KOPT-K1 (cell line): ENCODE data around the gene MIA2.

ENCODE experiments used
- H3K27ac ChIP-seq: fragments of 200-600 bp; sonication (generic); 2 replicates; pipeline ENCODE4 v1.5.1; 2016; ENCODE audit warnings: antibody characterized with exemption, mild to moderate bottlenecking, low read depth, low read length; ENCODE audit not compliant: poor library complexity, severe bottlenecking
- H3K36me3 ChIP-seq: fragments of 200-600 bp; sonication (generic); 2 replicates; pipeline ENCODE4 v1.5.1; 2017; ENCODE audit warnings: antibody characterized with exemption, mild to moderate bottlenecking, low read length, moderate library complexity; ENCODE audit not compliant: insufficient read depth
- H3K9me3 ChIP-seq: fragments of 200-600 bp; sonication (generic); 2 replicates; pipeline ENCODE4 v1.5.1; 2017; ENCODE audit warnings: antibody characterized with exemption, low read length, mild to moderate bottlenecking; ENCODE audit not compliant: insufficient read depth, poor library complexity, severe bottlenecking

Gene MIA2

DNA sequence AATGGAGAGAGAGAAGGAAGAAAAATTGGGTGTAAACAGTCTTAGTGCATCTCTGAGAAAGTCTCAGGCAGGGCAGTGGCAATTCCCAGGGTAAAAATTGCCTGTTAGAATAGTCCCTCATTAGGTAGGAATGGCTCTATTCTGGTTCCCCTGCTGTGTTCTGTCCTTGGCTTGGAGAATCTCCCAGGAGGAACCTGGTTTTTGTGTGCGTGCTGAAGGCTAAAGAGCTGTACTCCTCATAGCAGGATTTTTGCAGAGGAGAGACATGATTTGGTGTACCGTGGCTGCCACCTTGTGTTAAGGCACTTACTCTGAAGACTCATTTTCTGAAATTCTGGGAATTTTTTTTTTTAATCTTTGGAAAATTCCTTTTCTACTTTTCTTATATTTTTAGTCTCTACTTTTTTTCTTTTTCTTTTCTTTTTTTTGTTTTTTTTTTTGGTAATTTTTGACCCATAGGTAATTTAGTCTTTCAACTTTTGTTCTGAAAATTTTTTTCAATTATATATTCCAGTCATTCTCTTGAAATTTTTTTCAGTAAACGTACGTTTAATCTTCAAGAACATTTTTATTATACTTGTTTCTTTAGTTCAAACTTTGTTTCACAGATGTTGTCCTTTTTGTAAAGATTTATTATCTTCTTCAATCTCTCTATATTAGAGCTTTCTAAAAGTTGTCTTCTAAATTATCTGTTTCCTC, 134.7 kb downstream of the MIA2 start:
- Histone ChIP-seq H3K9me3 (peaks cover 13% of the 10 kb centered on the region), H3K36me3 (no peaks in the 10 kb centered on the region), H3K27ac (no peak overlapping the region)

DNA sequence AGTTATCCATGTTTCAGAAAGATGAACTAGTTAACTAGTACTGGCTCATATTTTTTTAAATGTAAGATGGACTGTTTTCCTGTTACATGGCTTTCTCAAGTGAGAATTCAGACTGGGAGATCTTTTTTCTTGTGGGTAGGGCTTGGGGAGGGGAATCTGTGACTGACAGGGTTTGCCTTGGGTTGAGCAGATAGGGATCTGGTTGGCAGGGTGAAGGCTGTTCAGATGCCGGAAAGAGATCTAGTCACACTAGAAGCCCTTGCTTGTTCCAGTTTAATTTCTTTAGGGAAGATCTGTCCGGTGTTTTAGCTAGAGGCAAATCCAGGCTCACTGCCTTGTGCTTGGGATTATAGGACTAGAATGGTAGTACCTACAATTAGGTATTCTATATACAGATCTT, 135.3 kb downstream of the MIA2 start:
- Histone ChIP-seq H3K36me3 (no peaks in the 10 kb centered on the region), H3K9me3 (peaks cover 13% of the 10 kb centered on the region), H3K27ac (no peak overlapping the region)

DNA sequence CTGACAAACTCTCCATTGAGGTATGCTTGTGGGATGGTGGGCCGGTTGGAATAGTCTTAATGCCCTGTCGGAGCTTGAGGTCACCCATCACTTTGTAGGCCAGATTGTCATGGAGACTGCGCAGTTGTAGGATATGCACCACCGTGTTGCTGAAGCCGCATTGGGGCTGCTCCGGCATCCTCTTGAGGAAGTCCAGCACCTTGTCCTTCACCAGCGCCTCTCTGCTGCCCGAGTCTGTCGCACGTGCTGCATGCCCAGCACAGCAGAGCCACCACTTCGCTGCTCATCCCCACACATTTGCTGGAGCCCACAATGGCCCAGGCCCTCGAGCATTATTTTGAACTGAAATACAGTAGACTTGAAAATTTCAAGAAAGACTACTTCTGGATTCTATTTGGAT, 136.7 kb downstream of the MIA2 start:
- Histone ChIP-seq H3K27ac (no peak overlapping the region), H3K9me3 (peaks cover under 1% of the 10 kb centered on the region), H3K36me3 (no peaks in the 10 kb centered on the region)

DNA sequence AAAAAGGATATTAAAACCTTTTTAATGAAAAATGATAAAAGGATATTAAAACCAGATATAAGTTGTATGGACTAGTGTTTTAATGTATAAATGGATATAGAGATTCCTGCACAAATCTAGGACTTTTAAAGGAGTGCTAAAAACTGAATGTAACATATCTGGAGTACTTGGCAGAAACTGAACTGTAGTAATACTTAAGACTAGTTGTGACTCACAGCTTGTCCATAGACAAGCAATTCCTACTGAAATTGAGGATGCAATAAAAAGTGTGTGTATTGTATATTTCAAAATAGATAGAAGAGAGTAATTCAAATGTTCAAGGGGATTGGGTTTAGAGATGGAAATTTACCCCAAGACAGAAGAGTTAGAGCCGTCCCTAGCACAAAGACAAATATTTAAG, 138.9 kb downstream of the MIA2 start:
- Histone ChIP-seq H3K36me3 (no peaks in the 10 kb centered on the region), H3K9me3 (no peaks in the 10 kb centered on the region), H3K27ac (no peak overlapping the region)

DNA sequence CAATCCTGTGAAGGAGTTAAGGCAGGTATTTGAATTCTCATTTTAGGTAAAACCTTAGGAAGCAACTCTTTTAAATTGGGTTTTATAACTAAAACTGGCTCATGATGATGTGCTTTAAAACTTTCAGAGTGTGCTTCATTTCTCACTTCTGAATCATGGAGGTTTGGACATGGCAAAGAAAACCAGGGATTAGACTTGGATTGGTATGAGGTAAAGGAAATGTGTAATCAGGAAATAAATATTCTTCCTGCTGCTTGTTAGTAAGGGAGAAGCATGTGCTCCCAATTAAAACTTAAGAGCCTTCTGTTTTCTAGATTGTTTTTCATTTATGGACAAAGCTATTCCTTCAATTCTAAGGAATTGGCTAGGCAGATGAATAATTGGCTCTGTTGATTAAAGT, 141.1 kb downstream of the MIA2 start:
- Histone ChIP-seq H3K27ac (no peak overlapping the region), H3K9me3 (no peaks in the 10 kb centered on the region)

DNA sequence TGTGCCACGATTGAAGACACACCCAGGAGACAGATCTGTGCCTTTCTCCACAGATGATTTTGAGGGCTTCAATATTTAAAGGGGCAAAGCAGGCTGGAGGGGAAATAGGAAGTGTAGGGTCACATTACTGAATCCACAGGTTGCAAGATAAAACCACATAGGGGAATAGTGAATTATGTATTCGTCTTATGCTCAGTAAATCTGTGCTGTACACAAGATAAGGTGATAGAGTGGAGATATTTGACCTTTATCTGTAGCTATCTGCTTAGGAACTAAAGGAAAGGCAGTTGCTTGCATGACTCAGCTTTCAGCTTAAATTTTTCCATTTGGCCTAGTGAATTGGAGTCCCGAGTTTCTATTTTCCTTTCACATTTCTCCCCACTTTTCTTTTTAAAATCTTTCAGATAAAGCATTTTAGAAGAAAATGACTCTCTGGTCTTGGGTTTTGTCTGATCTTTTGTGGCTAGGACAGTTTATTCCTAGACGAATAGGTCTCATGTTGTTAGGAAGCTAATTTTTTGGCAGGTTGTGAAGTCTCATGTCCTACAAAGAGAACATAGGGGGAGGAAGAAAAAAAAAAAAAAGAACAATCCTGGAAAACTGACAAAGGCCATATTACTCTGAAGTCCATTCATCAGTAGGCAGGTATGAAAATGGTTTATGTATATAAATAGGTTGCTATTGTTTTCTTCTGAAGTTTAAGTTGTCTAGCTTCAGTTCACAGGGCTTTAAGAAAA, 143.1 kb downstream of the MIA2 start:
- no peaks in the 10 kb centered on the region for H3K36me3 ChIP-seq
- no peak overlapping the region for H3K27ac ChIP-seq
- no peaks in the 10 kb centered on the region for H3K9me3 ChIP-seq

More for the DNA sequence above, 141.1 kb downstream of the MIA2 start:
- H3K36me3 ChIP-seq, result no peaks in the 10 kb centered on the region

DNA sequence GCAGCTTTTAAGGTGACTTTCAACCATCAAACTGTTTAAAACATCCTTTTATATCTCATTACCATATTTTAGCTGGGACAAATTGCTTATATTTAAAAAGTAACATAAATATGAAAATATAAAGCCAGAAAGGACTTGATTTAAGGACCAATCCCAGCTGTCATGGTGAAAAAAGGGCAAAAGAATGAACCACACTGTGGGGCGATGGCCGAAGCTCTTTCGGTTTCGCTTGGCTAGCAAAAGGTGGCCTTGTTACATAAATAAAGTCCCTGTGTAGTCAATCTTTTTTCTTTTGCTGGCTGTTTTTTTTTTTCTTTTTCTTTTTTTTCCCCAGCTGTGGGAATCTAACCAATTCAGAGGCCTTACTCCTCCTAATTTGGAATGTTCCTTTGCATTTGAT, 147.7 kb downstream of the MIA2 start:
- H3K9me3 ChIP-seq, result no peaks in the 10 kb centered on the region
- no peaks in the 10 kb centered on the region for H3K36me3 ChIP-seq
- no peak overlapping the region for H3K27ac ChIP-seq

DNA sequence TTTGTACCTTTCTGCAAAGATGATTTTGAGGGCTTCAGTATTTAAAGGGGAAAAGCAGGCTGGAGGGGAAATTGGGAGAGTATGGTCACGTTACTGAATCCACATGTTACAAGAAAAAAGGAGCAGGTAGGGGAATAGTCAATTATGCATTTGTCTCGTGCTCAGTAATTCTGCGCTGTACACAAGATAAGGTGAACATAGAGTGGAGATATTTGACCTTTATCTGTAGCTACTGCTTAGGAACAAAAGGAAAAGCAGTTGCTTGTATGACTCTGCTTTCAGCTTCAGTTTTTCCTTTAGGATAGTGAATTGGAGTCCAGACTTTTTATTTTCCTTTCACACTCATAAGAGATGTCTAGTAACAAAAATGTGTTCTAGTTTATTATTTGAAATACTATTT, 148.7 kb downstream of the MIA2 start:
- Histone ChIP-seq H3K36me3 (no peaks in the 10 kb centered on the region), H3K27ac (no peak overlapping the region), H3K9me3 (no peaks in the 10 kb centered on the region)

DNA sequence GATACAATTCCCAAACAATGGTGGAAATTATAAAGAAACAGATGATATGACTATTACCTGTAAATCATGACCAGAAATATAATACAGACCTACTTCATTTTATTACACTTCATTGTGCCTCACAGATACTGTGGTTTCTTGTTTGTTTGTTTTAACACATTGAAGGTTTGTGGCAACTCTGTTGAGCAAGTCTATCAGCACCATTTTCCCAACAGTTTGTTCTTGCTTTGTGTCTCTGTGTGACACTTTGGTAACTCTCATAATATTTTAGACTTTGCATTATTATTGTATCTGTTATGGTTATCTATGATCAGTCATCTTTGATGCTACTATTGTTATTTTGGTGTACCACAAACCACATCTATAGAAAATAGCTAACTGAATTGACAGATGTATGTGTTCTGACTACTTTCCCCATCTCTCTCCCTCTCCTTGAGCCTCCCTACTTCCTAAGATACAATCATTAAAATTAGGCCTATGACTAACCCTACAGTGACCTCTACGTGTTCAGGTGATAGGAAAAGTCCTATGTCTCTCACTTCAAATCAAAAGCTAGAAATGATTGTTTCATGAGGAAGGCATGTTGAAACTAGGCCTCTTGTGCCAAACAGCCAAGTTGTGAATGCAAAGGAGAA, 149.4 kb downstream of the MIA2 start:
- no peaks in the 10 kb centered on the region for H3K9me3 ChIP-seq
- no peaks in the 10 kb centered on the region for H3K36me3 ChIP-seq
- H3K27ac ChIP-seq, result no peak overlapping the region

DNA sequence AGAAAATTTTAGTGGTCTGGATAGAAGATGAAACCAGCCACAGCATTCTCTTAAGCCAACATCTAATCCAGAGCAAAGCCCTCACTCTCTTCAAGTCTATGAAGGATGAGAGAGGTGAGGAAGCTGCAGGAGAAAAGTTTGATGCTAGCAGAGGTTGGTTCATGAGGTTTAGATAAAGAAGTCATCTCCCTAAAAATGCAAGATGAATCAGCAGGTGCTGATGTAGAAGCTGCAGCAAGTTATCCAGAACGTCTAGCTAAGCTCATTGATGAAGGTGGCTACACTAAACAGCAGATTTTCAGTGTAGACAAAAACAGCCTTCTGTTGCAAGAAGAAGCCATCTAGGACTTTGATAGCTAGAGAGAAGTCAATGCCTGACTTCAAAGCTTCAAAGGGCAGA, 150.0 kb downstream of the MIA2 start:
- no peaks in the 10 kb centered on the region for H3K9me3 ChIP-seq
- H3K36me3 ChIP-seq, result no peaks in the 10 kb centered on the region
- no peak overlapping the region for H3K27ac ChIP-seq

DNA sequence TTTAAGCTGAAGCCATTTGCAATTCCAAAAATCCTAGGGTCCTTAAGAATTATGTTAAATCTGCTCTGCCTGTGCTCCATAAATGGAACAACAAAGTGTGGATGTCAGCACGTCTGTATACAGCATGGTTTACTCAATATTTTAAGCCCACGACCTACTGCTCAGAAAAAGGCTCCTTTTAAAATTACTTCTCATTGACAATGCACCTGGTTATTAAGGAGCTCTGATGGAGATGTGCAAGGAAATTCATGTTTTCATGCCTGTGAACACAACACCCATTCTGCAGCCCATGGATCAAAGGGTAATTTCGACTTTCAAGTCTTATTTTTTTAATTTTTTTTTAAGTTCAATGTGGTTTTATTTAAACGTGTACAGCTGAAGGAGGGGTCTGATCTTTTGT, 150.5 kb downstream of the MIA2 start:
- Histone ChIP-seq H3K9me3 (no peaks in the 10 kb centered on the region), H3K27ac (no peak overlapping the region), H3K36me3 (no peaks in the 10 kb centered on the region)

DNA sequence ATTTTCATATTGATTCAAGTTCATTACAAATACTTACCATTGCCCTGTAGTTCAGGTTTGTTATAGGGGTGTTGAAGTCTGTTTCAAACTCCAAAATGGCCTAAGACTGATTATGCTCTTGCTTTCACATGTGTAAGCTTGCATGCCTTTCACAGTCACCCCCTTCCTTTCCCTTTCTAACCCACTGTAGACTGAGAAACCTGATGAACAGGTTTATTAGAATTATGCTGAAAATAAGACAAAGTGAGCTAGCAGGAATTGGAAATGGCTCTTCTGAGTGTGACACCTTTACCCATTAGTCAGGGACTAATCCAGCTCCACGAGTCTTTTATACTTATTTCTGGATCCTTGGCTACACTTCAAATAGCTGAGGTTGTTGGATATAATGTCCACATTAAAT, 159.6 kb downstream of the MIA2 start:
- H3K9me3 ChIP-seq, result no peaks in the 10 kb centered on the region
- peaks cover 21% of the 10 kb centered on the region for H3K36me3 ChIP-seq
- H3K27ac ChIP-seq, result no peak overlapping the region

DNA sequence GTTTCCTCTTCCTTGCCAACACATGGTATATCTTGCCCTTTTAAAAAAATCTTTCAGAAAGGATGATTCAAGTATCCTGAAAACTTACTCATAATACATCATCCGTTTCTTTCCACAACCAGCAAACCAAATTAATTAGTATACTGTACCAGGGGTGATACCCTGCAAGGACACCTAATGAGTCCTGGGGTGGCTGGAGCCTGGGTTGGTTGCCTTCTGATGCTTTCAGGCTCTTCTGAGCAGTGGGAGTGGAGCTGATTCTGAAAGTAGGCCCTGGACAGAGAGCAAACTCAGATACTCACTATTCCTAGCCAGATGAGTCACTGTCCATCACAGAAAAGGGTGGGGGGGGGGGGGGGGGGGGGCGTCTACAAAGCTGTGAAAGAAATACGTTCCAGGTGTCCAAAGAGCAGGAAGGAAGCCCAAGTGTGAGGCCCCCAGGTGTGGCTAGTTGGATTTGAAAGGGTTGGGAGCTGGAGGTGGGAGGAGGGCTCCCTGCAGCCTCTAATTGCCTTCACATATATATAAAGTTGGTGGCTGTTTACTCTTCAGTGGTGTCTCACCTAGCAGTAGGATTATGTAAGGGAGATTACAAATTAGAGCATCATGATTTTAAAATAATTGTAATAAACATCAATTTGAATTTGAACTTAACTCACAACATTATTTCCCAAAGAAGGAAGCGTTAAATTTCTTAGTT, 162.0 kb downstream of the MIA2 start:
- Histone ChIP-seq H3K9me3 (no peaks in the 10 kb centered on the region), H3K36me3 (peaks cover 35% of the 10 kb centered on the region), H3K27ac (no peak overlapping the region)

DNA sequence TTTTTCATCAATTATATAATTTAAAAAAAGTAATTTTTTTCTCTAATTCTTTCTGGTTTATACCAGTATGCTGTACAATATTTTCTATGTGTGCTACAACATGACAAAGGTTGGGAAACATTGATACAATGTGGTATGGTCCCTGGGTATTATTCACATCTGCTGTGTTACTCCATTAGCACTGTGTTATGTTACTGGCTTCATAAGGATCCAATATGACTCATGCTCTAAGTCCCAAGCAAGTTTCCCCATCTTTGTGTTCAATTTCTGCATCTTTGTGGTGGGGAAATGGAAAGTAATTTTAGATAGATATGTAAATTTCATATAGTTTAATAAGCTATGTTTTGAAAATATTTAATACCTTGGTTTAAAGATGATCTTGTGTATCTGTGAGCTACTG, 162.7 kb downstream of the MIA2 start:
- Histone ChIP-seq H3K36me3 (peaks cover 41% of the 10 kb centered on the region), H3K27ac (no peak overlapping the region), H3K9me3 (no peaks in the 10 kb centered on the region)

DNA sequence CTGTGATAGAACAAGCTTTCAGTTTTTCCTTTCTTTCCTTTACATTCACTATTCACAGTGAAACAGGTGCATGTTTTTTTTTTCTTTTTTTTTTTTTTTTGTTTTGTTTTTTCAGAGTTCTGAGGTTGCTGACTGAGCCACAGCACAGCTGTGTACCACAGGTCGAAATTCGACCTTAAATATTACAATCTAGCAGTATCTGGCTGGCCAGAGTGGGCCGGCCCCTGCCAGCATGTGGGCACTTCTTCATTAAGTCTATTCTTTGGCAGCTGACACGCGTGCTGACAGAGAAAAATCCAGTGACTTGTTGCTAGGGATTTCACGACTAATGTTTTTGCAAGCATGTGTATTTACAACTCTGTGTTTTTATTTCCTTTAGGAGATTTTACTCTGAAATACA, 164.7 kb downstream of the MIA2 start:
- Histone ChIP-seq H3K27ac (no peak overlapping the region), H3K36me3 (peaks cover 41% of the 10 kb centered on the region), H3K9me3 (no peaks in the 10 kb centered on the region)
